ENCODE data around the gene COL27A1.

Gene COL27A1

DNA sequence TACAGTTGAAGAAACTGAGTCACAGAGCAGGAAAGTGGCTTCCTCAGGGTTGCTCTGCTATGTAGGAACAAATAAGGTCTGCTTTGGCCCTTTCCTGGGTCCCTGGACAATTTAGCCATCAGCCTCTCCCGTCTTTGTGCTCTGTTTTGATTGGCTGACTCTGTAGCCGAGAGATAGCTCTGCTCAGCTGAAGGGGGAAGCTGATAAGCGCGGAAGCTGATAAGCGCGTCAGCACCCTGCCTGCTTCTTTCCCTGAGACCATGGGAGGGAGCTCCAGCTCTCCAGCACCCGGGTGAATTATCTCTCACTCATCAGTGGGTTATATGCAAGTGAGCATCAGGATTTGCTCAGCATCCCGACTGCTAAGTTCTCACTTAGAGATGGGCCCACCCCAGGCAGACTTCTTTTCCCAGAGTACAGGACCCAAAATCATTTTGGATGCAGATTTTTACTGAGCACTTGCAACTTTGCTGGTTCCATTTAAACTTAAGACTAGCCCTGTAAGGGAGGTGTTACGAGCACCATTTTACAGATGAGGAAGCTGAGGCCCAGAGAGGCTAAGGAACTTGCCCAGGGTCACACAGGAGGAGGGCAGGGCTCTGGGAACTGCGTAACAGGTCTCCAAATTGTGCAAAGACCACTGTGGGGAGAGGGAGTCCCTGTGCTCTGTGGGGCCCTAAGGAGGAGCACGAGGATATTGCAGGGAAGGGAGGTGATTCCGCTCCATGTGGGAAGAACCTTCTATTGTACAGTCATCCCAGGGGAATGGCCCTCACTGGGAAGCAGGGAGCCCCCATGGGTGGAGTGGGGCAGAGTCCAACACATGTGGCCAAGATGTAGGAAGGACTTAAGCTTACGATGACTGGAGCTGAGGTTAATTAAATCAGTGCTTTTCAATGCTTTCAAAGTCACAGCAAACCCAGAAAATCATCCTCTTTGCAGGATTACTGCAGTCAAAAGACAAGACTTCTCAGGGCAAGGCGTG, 83.8 kb downstream of the COL27A1 start:
- H3K27ac ChIP-seq (replicated peaks) = no peak overlapping the region
- TF ChIP-seq GABPA (IDR thresholded peaks at IDR 0.05; ENCODE audit: low read depth) (no peak), POLR2AphosphoS5 (IDR thresholded peaks at IDR 0.05; ENCODE audit: low read depth) (no peak), CTCF (IDR thresholded peaks at IDR 0.05; ENCODE audit: insufficient read depth, low read length) (peak; percentile 31), SPI1 (IDR thresholded peaks at IDR 0.05; ENCODE audit: borderline replicate concordance, low read depth) (no peak)
- DNase-seq (ENCODE audit: low read depth in 1 of 2, low spot score in 1 of 2) = peak; percentile 40 to 42
- H3K4me3 ChIP-seq (replicated peaks; ENCODE audit: insufficient read depth, low read length) = no peak overlapping the region
- peaks cover 4% of the 10 kb centered on the region for H3K27me3 ChIP-seq (ENCODE audit: insufficient read depth, poor library complexity, severe bottlenecking)

GRCh38 chr9:114240216-114240615, 84.9 kb downstream of the COL27A1 start:
- TF ChIP-seq POLR2AphosphoS5 (IDR thresholded peaks at IDR 0.05; ENCODE audit: low read depth) = no peak
- TF ChIP-seq GABPA (IDR thresholded peaks at IDR 0.05; ENCODE audit: low read depth) = no peak
- no peak for TF ChIP-seq SPI1 (IDR thresholded peaks at IDR 0.05; ENCODE audit: borderline replicate concordance, low read depth)
- no peak for TF ChIP-seq REST (IDR thresholded peaks at IDR 0.05; ENCODE audit: insufficient replicate concordance, low read depth)
- TF ChIP-seq CTCF (IDR thresholded peaks at IDR 0.05; ENCODE audit: insufficient read depth, low read length) = no peak
- Histone ChIP-seq H3K4me3 (replicated peaks; ENCODE audit: insufficient read depth, low read length) (no peak overlapping the region), H3K27ac (replicated peaks) (no peak overlapping the region), H3K27me3 (ENCODE audit: insufficient read depth, poor library complexity, severe bottlenecking) (peaks cover 2% of the 10 kb centered on the region)
- no peak for DNase-seq (ENCODE audit: low read depth in 1 of 2, low spot score in 1 of 2)

GRCh38 chr9:114240647-114241558, 85.6 kb downstream of the COL27A1 start:
- no peak for DNase-seq (ENCODE audit: low read depth in 1 of 2, low spot score in 1 of 2)
- Histone ChIP-seq H3K27ac (replicated peaks) (no peak overlapping the region), H3K4me3 (replicated peaks; ENCODE audit: insufficient read depth, low read length) (no peak overlapping the region), H3K27me3 (ENCODE audit: insufficient read depth, poor library complexity, severe bottlenecking) (peaks cover 2% of the 10 kb centered on the region)
- TF ChIP-seq REST (IDR thresholded peaks at IDR 0.05; ENCODE audit: insufficient replicate concordance, low read depth) (no peak), POLR2AphosphoS5 (IDR thresholded peaks at IDR 0.05; ENCODE audit: low read depth) (no peak), SPI1 (IDR thresholded peaks at IDR 0.05; ENCODE audit: borderline replicate concordance, low read depth) (no peak), CTCF (IDR thresholded peaks at IDR 0.05; ENCODE audit: insufficient read depth, low read length) (no peak), GABPA (IDR thresholded peaks at IDR 0.05; ENCODE audit: low read depth) (no peak)
